Neural progenitor cell (in vitro differentiated cells): Measurements from ENCODE around the gene IFITM10.

ENCODE experiments used
- EZH2 ChIP-seq: fragments of 200-600 bp; sonication (generic); IDR thresholded peaks from 2 replicates; pipeline ENCODE4 v1.6.1; 2017; ENCODE audit warnings: antibody characterized with exemption, mild to moderate bottlenecking, moderate library complexity
- TF ChIP-seq, protein P1 (sequence below): fragments of 200-600 bp; sonication (generic); IDR thresholded peaks from 2 replicates; pipeline ENCODE4 v1.5.1; 2017; ENCODE audit warnings: antibody characterized with exemption, mild to moderate bottlenecking

DNA sequence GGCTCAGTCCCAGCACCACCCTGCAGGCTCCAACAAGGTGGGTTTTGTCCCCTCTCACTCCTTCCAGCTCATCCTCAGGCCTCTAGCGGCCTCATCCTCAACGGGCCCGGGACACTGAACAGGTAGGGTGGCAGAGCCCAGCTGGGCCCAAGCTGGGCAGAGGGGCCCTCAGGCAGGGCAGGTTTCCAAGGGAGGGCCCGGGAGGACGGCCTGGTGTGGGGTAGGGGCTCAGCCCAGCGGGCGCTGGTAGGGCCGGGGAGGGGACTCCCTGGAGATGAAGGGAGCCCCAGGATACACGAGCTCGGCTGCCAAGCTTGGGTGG, 2.5 kb upstream of the IFITM10 start:
- TF ChIP-seq, protein P1, sequence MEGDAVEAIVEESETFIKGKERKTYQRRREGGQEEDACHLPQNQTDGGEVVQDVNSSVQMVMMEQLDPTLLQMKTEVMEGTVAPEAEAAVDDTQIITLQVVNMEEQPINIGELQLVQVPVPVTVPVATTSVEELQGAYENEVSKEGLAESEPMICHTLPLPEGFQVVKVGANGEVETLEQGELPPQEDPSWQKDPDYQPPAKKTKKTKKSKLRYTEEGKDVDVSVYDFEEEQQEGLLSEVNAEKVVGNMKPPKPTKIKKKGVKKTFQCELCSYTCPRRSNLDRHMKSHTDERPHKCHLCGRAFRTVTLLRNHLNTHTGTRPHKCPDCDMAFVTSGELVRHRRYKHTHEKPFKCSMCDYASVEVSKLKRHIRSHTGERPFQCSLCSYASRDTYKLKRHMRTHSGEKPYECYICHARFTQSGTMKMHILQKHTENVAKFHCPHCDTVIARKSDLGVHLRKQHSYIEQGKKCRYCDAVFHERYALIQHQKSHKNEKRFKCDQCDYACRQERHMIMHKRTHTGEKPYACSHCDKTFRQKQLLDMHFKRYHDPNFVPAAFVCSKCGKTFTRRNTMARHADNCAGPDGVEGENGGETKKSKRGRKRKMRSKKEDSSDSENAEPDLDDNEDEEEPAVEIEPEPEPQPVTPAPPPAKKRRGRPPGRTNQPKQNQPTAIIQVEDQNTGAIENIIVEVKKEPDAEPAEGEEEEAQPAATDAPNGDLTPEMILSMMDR: no peak
- TF ChIP-seq EZH2: no peak
